COLO668 (cell line): ENCODE data around the gene ATXN2L.
A peak's percentile ranks its signal among the peaks of the same experiment; 100 is the strongest.
"Not testable (repeated sequence)": the region's sequence is repeated elsewhere in the genome, so short reads cannot be mapped to it uniquely, and the experiment has no call there.

ENCODE experiments used
- DNase-seq: peaks from one replicate; lab custom pipeline; 2025; ENCODE audit not compliant: unreplicated experiment; lab: John Stamatoyannopoulos, UW

ATXN2L gene

DNA sequence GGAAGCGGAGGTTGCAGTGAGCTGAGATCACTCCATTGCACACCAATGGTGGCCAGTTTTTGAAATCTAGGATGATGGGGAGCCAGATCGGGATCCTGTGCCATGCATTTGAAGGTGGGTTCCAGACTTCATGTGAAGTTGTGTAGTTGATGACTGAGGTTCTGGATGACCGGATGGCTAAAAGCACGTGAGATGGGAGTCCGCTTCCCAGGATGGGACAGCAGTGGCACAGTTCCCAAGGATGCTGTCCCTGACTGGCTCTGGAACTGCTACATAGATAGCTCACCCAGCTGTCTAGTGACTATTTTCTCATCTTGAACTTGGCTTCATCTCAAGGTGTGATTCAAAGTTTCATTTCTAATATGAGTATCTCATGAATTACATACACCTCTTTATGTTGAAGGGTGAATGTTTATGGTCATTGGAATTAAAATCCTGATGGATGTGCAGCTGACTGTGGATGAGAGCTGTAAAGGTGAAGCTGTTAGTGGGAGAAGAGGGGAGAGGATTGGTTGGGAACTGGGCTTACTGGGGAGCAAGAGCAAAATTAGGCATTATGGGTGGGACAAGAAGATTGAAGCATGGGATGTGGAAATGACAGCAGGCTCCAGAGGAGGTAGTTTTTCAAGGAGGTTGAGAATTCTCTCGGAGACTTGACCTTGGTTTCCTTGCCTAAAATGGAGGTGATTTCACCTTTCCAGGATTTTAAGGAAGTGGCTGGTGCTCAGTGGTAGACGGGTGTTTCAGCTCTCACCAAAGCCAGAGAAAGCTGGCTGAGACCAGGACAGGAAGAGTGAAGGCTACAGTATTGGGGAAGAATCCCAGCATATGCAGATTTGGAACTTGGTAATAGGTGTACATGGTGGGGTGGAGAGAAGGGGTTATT, 15.1 kb downstream of the ATXN2L start:
- DNase-seq, result no peak

DNA sequence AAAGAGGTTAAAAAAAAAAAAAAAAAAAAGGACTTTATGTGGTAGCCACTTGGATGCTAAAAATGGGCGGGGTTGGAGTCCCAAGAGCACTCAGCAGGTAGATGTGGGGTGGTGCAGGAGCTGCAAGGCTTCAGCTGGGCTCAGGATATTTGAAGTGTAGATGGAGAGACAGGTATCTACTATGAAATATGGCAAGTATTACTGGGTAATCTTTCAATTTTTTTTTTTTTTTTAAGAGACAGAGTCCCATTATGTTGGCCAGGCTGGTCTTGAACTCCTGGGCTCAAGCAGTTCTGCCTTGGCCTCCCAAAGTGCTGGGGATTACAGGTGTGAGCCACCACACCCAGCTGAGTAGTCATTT, 15.7 kb downstream of the ATXN2L start:
- DNase-seq, result no peak

DNA sequence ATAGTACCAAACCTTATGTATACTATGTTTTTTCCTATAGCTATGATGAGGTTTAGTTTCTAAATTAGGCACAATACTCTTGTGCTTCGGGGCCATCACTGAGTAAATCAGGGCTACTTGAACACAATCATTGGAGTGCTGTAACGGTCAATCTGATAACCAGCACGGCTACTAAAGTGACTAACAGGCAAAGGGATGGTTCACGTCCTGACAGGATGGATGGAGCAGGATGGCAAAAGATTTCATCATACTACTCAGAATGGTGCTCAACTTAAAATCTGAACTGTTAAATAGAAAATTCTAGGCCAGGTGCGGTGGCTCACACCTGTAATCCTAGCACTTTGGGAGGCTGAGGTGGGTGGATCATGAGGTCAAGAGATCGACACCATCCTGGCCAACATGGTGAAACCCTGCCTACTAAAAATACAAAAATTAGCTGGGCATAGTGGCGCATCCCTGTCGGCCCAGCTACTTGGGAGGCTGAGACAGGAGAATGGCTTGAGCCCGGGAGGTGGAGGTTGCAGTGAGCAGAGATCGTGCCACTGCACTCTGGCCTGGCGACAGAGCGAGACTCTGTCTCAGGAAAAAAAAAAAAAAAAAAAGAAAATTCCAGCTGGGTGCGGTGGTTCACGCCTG, 16.3 kb downstream of the ATXN2L start:
- no peak for DNase-seq

GRCh38 chr16:28839899-28840298, 17.1 kb downstream of the ATXN2L start:
- no peak for DNase-seq

GRCh38 chr16:28842696-28843095, 19.9 kb downstream of the ATXN2L start:
- DNase-seq, result no peak

GRCh38 chr16:28843766-28844165, 21.0 kb downstream of the ATXN2L start:
- no peak for DNase-seq

- DNase-seq, result no peak
Measured at GRCh38 chr16:28844226-28844885, 21.6 kb downstream of the ATXN2L start.

DNA sequence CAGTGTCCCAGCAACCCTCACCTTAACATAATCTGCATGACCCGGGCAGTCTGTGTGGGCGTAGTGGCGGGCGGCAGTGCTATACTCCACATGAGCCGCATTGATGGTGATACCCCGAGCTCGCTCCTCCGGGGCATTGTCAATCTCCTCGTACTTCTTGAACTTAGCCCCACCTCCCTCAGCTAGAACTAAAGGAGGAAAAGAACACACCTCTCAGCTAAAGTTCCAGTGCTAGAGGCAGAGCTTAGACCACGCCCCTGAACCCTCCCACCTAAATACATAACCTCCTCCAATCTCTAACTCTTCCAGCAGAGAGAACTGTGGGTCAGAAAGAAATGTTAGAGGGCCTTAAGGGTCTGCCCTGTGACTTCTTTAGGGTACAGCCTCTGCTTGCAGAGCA, 22.5 kb downstream of the ATXN2L start:
- peak; percentile 11 for DNase-seq

DNA sequence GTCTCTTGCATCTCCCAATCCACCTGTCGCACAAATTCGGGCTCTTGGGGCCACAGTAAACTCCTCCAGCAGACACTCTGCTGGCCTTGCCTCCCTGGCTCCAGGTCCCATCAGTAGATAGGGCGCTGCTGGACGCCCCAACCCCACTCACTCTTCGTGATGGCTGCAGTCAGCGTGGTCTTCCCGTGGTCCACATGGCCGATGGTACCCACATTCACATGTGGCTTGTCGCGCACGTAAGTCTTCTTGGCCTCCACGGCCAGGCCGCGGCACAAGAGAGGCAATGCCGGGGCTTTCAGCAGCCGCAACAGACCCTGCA, 22.9 kb downstream of the ATXN2L start:
- no peak for DNase-seq

- DNase-seq, result peak; percentile 98
Measured at GRCh38 chr16:28846080-28846932, 23.5 kb downstream of the ATXN2L start, which contains the start of gene TUFM. Gene TUFM, minus strand, starts transcription at chr16:28846348. Its CDS starts 79 bp downstream, at chr16:28846269.

DNA sequence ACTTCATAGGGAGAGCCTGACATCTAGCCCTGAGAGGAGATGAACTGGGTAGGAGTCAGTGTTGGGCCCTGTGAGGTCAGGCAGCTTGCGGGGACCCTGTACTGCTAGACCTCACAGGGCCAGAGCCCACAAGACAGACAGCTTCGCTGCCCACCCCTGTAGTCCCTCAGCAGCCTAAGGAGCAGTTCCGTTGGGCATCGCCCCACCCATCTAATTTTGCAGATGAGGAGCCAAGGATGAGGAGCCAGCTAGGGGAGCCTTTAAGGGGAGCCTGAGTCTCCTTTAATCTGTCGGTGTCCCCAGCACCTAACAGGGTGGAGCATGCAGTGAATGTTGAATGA, 24.1 kb downstream of the ATXN2L start:
- DNase-seq, result peak; percentile 28

- no peak for DNase-seq
Measured at GRCh38 chr16:28858421-28858820, 35.6 kb downstream of the ATXN2L start.

- DNase-seq, result no peak
Measured at GRCh38 chr16:28859326-28859725, 36.5 kb downstream of the ATXN2L start.

DNA sequence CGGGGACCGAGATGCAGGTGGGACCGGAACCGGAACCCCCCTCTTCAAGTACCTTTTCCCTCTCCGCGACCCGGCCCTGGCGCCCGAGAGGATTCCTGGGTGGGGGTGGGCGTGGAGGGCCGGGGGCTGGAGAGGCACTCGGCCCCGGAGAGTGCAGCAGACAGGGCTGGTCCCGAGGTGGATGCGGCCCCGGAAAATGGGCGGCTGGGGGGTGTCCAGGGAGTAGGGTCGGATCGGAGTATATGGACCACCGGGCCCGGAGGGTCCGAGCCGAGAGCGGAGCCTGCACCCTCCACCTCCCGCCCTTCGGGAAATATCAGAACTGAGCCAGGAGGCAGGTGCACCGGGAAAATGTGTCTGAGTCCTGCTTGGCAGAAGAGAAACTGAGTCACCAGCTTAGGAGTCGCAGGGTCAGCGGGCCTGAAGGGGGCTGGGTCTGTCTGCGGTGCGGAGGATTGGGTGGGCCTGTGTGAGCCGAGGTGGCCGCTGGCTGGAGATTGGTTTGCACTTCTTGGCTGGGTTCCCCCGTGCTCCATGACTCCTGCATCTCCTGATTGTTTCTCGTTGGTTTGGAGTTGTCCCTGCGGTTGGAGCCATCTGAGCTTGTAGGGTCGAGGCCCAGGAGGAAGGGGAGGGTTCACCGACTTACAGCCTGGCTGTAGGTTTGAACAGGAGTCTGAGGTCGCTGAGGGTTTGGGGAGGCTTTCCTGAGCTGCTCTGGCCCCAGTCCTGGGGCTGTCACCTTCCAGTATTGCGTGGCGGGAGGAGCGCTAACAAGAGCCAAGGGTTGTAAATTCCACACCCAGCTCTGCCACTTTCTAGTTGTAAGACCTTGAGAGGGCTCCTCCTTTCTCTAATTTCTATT, 41.4 kb downstream of the ATXN2L start:
- no peak for DNase-seq

- no peak for DNase-seq
Measured at GRCh38 chr16:28865001-28865688, 42.3 kb downstream of the ATXN2L start.

DNA sequence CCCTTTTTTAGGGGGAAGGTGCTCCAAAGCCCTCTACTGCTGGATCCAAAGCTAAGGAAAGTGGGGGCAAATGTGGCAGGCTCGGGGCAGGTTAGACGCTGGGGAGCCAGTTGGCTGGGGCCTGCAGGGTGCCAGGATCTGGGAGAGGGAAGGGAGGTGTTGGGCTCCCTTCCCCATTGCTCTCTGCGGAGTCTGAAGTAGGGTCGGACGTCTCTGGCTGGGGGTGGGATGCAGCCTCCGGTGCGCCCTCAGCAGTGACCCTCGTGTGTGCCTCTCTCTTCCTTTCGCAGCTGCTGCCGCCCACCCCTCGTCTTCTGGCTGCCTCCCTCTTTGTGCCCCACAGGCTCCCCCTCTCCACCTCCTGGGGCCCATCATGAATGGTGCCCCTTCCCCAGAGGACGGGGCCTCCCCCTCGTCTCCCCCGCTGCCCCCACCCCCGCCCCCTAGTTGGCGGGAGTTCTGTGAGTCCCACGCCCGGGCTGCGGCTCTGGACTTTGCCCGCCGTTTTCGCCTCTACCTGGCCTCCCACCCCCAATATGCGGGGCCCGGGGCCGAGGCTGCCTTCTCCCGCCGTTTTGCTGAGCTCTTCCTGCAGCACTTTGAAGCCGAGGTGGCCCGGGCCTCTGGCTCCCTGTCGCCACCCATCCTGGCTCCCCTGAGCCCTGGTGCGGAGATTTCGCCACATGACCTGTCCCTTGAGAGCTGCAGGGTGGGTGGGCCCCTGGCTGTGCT, 43.1 kb downstream of the ATXN2L start:
- no peak for DNase-seq

- no peak for DNase-seq
Measured at GRCh38 chr16:28866454-28866804, 43.6 kb downstream of the ATXN2L start.

GRCh38 chr16:28867241-28867640, 44.4 kb downstream of the ATXN2L start:
- no peak for DNase-seq

DNA sequence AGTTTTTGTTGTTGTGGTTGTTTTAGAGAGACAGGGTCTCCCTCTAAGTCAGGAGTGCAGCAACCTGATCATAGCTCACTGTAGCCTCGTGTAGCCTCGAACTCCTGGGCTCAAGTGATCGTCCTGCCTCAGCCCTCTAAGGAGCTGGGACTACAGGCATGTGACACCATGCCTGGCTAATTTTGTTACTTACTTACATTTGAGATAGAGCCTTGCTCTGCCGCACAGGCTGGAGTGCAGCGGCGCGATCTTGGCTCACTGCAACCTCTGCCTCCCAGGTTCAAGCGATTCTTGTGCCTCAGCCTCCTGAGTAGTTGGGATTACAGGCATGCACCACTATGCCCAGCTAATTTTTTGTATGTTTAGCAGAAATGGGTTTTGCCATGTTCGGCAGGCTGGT, 44.8 kb downstream of the ATXN2L start:
- not testable (repeated sequence) for DNase-seq
